Stimulated activated CD8-positive, alpha-beta memory T cell treated with anti-CD3 and anti-CD28 coated beads, Interleukin-12 subunit alpha, Interleukin-12 subunit beta, amount 100 ng/mL, for 1 hour (primary cell): ENCODE results near the gene TMEM59L.
"Not testable (repeated sequence)": the region's sequence is repeated elsewhere in the genome, so short reads cannot be mapped to it uniquely, and the experiment has no call there.

ENCODE experiments used
- DNase-seq: peaks from one replicate; pipeline ENCODE4 v3.0.0-alpha.2; 2020; ENCODE audit warnings: low read depth

Gene TMEM59L

DNA sequence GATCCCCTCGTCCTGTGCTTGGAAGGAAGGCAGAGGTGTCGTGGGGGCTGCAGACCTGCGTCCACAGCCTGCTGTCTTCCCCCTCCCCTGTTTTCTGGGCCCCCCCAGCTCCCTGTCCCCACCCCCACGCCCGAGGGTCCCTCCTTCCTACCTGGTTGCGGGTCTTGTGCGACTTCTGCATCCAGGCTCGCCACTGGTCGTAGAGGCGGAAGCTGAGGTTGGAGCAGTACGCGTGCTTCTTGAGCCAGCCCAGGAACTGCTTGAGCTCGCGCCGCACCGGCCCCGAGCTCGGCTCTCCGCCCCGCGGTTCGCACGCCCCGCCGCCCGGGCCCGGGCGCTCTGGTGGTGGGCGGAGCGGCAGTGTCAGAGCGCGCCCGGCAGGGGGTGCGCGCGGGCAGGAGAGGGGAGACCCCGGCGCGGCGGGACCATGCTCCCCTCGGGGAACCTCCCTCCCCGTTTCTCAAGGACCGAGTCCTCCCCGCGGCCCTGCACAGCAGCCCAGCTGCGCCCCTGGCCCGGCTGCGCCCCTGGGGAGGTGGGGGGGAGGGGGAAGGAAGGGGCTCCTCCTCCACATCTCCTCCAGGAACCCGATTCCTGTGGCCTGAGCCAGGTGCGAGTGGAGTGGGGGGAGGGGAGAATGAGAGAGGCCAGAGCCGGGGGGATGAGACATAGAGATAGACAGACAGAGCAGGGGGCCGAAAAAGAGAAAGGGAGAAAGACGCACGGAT lies 18.4 kb upstream of the TMEM59L start:
- DNase-seq: peak; percentile 66

DNA sequence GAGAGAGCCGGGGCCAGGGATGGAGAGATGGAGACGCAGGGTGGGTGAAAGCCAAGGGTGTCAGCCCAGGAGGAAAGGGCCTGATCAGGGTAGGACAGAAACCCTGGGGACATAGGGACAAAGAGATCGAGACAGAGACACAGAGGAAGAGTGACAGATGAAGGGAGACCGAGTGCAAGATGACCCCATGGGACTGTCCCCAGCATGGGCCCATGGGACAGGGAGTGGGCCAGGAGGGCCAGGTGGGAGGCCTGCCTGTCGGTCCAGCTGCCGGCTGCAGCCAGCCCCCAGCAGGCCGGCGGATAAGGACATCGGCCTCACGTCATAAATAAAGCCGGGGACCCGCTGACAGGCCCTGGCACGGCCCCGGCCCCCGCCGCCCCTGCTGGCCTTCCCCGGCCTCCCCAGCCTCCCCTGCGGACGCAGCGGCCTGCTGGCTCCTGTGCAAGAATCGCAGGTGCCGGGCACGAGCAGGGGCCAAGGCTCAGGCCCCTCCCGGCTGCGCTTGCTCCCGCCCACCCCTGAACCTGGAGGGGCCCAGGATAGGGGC lies 17.8 kb upstream of the TMEM59L start:
- DNase-seq: no peak

DNA sequence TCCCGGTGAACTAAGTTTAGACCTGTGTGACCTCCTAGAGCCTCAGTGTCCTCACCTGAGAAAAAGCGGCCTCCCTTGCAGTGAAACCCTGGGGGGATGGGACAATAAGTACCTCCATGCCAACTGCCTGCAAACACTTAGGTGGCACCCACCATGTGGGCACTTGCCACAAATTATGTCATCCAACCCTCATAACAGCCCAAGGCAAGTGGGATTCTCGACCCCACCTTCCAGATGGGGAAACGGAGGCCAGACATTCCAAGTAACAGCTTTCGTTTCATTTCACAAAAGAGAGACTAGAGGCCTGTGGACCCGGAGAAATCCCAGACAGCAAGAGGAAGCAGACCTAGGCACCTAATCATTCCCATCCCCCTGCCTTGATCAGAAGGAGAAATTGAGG lies 17.2 kb upstream of the TMEM59L start:
- DNase-seq: no peak

DNA sequence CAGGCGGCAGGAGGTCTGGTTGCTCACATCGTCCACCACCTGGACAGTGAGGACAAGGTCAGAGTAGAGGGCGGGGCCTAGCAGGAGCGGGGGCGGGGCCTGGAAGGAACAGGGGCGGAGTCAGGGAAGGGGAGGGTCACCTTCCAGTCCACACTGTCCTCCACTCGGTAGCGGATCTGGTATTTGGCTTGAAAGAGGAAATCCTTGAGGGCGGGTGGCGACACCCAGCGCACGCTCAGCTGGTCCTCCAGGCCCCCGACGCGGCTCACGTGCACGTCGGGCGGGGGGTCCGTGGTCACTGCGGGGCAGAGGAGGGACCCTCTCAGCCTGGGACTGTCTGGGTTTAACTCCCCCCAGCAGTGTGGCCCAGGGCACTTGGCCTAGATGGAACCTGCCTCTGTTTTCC lies 15.9 kb upstream of the TMEM59L start:
- no peak for DNase-seq

DNA sequence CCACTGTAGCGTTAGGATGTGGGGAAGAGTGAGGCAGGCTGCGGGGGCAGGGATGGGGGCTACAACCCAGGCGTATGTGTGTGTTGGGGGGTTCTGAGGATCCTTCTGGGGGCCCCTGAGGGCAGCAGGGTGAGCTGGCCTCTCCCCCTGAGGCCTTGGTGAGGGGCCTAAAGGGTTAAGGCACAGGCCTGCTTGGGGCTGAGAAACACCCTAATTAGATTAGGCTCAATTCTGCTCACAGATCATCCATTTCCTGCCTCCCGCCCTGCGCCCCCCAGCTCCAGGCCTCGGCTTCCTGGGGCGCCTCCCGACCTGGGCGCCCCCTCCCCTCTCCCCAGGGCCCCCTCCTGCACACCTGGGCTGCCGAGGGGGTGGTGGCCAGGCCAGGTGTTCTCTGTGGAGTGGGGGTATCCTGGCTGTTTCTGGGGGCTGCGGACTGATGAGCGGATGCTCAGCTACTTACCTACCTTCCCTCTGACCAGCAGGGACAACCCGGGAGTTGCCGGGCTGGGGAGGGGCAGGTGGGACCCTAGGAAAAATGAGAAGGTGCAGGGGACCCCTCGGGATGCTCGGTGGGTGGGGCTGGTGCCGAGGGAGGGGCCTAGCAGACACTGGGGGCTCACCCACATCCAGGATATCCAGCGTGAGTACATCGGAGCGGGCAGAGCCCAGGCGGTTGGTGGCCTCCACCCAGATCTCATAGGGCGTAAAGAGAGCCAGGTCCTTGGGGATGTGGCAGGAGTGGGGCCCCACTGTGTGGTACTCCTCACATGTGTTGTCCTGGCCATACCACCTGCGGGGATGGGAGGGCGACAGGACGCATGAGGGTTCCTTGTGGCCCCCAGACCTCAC lies 14.6 kb upstream of the TMEM59L start:
- no peak for DNase-seq

DNA sequence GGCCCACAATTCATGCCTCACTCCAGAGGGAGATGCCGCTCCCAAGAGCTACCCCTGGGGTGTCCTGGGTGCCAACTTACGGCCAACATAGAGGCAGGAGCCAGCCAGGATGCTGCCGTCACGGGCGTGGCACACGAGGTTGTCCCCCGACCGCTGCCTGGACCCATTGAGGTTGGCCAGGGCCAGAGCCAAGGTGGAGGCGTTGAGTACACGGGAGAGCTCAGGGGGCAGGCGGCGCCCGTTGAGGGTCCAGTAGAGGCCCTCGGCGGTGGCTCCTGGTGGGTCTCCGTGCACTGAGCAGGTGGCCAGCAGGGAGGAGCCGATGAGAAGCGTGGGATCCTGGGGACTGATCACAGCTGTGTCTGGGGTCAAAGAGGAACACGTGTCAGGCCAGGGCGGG lies 13.2 kb upstream of the TMEM59L start:
- no peak for DNase-seq

DNA sequence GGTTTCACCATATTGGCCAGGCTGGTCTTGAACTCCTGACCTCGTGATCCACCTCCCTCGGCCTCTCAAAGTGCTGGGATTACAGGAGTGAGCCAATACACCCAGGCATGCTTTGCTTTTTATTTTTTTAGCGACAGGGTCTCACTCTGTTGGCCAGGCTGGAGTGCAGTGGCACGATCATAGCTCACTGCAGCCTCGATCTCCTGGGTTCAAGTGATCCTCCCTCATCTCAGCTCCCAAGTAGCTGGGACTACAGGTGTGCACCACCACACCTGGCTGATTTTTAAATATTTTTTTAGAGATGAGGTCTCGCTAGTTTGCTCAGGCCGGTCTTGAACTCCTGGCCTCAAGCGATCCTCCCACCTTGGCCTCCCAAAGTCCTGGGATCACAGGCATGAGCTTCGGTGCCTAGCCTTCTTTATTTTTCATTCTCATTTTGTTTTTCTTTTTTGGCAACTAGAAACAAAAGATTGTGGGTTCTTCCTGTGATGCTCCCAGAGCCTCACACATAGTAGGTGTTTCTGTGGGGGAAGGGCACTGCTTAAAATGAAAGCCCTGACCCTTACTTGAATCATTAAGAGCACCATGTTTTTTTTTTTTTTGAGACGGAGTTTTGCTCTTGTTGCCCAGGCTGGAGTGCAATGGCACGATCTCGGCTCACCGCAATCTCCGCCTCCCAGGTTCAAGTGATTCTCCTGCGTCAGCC lies 11.8 kb upstream of the TMEM59L start:
- DNase-seq: not testable (repeated sequence)

DNA sequence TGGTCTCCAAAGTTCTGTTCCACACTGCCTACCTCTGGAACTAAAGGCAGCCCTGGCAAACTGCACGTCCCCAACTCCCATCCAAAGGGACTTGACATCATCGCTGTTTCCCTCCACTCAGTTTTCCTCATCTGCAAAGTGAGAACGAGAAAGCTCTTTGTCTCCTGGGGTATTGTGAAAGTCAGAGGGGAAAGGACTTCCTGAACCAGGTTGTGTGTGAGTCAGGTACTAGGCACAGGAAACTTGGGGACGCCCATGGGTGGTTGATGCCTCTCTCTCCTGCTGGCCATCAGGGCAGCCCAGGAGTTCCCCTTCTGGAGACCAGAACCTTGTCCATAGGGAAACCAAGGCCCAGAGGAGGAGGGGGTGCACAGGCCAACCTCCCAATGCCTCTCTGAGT lies 10.8 kb upstream of the TMEM59L start:
- DNase-seq: no peak

DNA sequence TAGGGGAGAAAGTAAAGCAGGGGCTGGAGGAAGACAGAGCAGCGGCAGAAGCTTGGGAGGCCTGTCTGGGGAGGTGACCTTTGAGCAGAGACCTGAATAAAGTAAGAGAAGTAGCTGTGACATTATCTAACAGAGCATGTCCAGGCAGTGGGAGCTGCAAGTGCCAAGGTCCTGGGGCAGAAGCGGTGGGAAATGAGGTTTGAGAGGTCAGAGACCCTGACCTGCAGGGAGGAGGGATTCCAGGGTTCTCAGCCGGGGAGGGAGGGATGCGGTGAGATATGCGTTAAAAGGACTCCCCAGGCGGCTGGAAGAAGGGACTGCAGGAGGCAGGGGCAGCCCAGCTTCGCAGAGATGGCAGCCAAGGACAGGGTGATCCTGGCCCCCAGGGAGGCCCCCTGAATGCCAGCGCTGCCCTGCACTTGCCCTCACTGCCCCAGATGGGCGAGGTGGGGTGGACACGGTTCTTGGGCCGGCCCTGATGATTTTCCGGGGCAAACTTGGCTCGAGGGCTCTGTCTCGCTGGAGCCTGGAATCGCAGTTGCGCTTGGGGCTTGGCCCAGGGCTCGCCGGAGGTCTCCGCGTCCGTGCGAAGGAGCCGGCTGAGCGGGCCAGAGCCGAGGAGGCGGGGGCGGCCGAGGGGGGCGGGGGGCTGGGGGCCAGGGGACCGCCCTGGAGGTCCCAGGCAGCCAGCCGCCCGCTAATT lies 9.3 kb upstream of the TMEM59L start:
- DNase-seq: no peak

DNA sequence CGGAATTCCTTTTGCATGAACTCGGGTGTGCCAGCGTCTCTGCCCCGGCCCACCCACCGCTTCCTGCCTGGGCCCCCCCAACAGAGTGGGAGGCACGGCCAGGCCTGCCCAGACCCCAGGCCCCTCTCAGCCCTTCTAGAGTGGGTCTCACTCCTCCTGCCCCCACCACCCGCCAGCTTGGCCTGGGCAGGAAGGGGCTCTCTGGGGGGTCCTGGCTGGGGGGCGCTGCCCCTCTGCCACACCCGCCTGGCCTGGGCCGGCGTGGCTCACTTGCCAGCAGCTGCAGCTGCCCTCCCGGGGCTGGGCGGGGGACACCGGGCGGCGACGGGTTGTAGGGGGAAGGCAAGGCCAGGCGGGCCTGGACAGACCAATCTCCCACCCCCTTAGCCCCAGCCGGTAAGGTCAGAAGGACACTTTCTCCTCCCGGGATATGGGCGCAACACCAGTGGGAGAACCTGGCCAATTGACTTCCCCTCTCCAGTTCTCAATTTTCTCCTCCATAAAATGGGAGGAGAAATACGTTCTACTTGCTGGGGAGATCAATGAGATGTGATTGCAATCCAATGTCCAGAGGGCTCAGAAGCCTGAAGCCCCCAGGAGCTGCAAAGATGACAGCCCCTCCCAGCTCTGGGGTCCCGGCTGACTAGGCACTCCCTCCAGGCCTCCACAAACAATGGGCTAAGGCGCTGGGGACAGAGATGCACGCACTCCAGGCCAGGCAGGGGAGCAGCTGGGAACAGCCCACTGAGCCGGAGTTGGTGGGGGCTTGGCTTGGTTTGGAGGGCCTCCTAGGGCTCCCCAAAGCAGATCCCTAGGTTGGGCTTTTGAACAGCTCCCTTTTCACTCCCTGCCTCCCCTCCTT lies 8.5 kb upstream of the TMEM59L start:
- DNase-seq: no peak

DNA sequence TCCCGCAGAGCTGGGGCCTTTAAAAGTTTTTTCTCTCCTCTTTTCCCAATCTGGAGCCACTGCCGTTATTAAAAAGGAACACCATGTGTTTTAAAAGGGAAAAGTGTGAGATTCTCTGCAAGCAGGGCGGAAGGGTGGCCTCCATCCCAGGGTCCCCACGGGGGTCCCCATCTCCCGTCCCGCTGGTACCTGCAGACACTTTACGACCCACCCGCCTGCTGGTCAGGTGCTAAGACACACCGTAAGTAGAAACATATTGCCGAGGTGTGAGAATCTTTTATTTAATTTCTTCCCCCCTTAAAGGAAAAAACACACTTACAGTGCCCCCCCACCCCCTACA lies 7.9 kb upstream of the TMEM59L start:
- no peak for DNase-seq

DNA sequence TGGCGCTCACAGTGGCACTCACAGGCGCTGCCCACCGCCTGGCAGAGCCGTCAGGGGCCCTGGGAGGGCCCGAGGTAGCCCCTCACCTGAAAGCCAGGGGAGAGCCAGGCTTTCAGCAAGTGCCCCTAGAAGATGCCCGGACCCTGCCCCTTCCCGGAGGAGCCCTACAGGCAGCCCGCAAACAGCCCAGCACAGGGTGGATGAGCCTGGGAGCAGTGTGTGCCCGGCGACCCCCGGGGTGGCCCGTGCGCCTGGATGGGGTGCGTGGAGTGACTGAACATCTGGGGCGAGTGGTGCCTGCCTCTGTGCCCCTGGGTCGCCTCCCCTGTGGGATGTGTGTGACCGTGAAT lies 7.5 kb upstream of the TMEM59L start:
- DNase-seq: no peak

DNA sequence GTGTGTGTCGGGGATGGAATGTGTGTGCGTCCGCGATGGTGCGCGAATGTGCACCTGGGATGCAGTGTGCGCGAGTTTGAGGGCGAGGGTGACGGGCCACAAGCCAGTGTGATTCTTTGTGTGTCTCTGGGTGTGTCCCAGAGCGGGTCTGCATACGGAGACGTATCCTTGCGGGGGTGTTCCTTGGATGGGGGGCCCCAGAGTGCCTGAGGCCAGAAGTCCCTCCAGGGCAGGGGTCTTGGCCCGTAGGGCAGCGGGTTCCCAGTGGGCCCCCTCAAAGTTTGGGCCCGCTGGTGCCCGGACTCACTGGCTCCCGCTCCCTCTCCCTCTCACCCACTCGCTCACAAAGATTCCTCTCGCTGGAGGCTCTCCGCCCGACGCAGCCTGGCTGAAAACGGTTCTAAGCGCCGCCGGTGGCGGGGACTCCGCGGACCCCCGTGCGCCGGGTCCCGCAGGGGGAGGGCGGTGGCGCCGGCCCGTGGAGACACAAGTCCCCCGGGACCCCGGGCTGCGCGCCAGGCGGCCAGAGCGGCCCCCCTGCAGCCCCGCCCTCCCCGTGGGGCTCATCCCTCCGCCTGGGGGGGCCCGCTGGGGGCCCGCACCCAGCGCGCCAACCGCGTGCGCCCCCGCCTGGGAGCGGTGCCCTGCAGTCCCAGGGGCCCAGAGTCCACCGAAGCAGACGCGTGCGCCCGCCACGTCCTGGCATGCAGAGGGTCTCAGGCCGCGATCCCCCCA lies 7.0 kb upstream of the TMEM59L start:
- no peak for DNase-seq

DNA sequence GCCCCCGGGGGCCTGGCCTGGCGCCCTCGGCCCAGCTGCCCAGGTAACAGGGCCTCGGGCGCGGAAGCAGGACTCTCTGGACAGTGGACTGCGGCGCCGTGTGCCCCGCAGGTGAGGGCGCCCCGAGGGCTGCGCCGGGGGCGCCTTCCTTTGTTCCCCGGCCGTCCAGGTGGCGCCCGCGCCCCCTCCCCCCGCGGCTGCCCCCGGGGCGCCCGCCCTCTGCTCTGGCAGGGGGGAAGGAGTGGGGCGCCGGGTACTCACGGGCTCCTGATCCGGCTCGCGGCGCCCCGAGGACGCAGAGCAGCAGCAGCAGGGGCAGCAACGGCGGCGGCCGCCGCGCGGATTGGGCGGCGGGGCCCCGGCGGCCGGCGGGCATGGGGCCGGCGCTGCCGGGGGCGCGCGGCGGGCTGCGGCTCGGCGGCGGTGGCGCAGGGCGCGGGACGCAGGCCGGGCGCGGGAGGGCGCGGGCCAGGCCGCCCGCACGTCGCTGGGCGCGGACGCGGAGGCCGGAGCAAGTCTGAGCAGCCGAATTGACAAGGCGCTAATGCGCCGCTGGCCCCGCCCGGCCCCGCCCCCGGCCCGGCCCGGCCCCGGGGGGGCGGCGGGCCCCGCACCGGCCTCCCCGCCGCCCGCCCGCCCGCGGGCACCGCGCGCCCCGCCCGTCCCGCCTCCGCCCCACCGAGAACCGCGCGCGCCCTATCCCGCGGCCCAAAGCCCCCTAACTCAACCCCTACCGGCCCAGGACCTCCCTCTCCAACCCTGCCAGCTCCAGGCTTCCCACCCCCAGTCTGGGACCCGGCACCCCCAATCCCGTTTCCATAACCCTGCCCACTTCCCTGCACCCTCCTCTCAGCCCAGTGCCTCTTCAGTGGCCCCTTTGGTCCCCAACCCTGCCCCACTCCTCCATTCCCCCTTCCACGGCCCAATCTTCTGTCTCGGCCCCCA lies 6.1 kb upstream of the TMEM59L start, which contains the start of gene CRLF1:
Gene CRLF1 (minus strand): TSS at position 519 of the 945 bp plus-strand sequence. CDS start 143 bp downstream, at position 376.
- no peak for DNase-seq

DNA sequence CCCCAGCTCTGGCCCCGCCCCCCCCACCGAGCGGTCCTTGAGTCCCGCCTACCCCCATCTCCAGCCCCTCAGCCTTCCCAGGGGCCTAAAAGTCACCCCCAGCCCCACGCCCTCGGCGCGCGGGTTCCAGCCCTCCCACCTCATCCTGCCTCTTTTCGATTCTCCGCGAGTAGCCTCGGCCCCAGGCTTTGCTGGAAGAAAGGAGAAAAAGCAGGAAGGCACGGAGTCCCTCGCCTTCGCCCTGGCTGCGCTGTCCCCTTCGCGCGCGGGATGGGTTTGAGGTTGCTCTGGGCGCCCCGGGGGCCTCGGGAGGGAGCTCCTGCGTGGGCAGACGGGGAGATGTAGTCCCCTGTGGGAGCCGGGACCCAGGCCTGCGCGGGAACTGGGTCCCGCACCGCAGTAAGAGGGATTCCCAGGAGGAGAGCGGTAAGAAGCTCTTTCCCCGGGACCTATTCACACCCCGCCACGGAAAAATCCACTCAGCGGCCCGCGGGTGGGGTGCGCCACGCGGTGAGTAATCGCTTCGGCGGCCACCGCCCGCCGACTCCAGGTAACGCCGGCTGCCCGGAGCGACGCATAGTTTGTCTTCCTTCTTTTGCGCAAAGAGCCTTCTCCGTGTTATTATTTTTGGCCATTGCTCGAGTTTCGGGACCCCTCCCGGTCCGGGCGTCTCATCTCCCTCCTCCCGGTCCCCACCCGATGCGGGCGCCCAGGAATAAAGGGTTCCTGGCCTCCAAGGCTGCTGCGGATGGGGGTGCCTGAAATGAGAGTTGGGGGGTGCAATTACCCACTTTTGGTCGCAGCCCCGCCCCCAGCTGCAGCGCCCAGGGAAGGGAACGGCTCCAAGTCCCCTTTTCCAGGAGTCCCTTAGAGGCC lies 5.2 kb upstream of the TMEM59L start:
- DNase-seq: no peak

DNA sequence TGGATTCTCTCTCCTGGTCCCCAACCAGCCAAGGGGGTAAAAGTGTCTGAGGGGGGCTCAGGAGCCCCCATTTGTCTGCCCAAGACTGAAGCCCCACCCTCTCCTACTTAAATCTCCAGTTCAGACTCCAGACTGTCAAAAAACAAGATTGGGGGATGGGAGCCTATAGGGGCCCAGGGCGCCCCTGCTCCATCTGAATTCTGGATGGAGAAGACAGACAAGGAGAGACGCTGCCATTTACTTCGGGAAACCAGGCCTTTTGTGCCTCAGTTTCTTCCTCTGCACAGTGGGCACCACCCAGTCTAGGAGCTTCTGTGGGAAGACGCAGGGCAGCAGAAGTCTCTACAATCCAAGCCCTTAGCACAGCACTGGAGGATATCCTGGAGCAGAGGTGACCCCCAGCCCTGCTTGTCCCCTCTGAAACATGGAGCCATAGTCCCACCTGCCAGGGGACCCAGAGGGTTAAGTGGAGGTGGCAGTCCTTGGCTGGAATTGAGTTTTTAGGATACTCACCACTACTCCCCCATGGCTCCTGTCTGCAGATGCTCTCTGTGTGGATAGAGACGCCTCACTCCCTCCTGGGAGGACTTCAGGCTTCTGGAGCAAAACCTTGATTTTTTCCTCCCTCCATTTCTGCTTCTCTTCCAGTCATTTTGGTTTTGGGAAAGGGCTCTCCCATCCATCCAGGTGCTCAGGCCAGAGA lies 4.4 kb upstream of the TMEM59L start:
- no peak for DNase-seq
